WTC11 (cell line): ENCODE results near the gene UBAP2.

ENCODE experiments used
- EMX1 ChIP-seq: fragments of 250-450 bp; sonication (Bioruptor Pico); IDR thresholded peaks from 2 replicates; pipeline ENCODE4 v1.8.0; 2021; ENCODE audit warnings: mild to moderate bottlenecking
- SP1 ChIP-seq: sonication (generic); formaldehyde crosslinking; conservative IDR thresholded peaks from 2 replicates; pipeline ENCODE4 v1.8.1; 2022; ENCODE audit warnings: missing genetic modification reagents
- ZBTB21 ChIP-seq: sonication (generic); formaldehyde crosslinking; IDR thresholded peaks from 2 replicates; pipeline ENCODE4 v1.8.1; 2023; ENCODE audit warnings: mild to moderate bottlenecking, missing genetic modification reagents, borderline replicate concordance
- TF ChIP-seq, protein P1 (sequence below): fragments of 200-600 bp; IDR thresholded peaks from 2 replicates; pipeline ENCODE4 v1.8.0; 2022; ENCODE audit warnings: antibody characterized with exemption
- TF ChIP-seq, protein P2 (sequence below): sonication (generic); formaldehyde crosslinking; IDR thresholded peaks from 2 replicates; pipeline ENCODE4 v1.8.1; 2023; ENCODE audit warnings: mild to moderate bottlenecking, missing genetic modification reagents, moderate library complexity
- TF ChIP-seq, protein P3 (sequence below): sonication (generic); formaldehyde crosslinking; IDR thresholded peaks from 2 replicates; pipeline ENCODE4 v1.8.1; 2023; ENCODE audit warnings: mild to moderate bottlenecking, missing genetic modification reagents, borderline replicate concordance
- TF ChIP-seq, protein P4 (sequence below): sonication (generic); formaldehyde crosslinking; IDR thresholded peaks from 2 replicates; pipeline ENCODE4 v1.8.1; 2022; ENCODE audit warnings: mild to moderate bottlenecking, moderate library complexity, missing genetic modification reagents
- TF ChIP-seq, protein P5 (sequence below): sonication (generic); formaldehyde crosslinking; IDR thresholded peaks from 2 replicates; pipeline ENCODE4 v1.8.0; 2023; ENCODE audit warnings: missing genetic modification reagents

DNA sequence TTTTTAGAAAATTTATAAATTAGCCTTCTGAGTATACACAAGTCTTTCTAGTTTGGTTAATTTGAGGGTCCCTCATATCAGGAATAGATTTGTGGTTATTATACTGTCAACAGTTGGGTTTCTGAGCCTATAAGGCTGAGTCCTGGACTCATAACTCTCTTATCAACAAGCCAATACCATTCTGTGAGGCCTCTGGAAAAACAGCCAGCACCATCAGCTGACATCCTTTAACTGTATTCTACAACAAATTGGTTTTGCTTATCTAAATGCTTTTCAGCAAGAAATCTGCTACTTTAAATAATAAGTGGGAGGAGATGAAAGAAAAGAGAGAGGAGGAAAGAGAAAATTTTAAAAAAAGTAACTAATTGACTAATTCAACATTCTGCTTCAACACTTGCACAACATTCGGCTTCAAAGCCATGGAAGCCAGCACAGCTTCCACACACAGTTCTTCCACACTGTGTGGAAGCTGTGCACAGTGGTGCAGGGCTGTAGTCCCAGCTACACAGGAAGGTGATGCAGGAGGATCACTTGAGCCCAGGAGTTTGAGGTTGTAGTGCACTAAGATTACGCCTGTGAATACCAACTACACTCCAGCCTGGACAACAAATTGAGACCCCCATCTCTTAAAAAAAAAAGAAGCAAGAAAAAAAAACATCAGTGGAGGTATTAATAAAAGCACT, 84.5 kb downstream of the UBAP2 start:
- TF ChIP-seq, protein P1, sequence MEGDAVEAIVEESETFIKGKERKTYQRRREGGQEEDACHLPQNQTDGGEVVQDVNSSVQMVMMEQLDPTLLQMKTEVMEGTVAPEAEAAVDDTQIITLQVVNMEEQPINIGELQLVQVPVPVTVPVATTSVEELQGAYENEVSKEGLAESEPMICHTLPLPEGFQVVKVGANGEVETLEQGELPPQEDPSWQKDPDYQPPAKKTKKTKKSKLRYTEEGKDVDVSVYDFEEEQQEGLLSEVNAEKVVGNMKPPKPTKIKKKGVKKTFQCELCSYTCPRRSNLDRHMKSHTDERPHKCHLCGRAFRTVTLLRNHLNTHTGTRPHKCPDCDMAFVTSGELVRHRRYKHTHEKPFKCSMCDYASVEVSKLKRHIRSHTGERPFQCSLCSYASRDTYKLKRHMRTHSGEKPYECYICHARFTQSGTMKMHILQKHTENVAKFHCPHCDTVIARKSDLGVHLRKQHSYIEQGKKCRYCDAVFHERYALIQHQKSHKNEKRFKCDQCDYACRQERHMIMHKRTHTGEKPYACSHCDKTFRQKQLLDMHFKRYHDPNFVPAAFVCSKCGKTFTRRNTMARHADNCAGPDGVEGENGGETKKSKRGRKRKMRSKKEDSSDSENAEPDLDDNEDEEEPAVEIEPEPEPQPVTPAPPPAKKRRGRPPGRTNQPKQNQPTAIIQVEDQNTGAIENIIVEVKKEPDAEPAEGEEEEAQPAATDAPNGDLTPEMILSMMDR = no peak
- no peak for TF ChIP-seq ZBTB21 (CRISPR knock-in tag)
- TF ChIP-seq, protein P2, sequence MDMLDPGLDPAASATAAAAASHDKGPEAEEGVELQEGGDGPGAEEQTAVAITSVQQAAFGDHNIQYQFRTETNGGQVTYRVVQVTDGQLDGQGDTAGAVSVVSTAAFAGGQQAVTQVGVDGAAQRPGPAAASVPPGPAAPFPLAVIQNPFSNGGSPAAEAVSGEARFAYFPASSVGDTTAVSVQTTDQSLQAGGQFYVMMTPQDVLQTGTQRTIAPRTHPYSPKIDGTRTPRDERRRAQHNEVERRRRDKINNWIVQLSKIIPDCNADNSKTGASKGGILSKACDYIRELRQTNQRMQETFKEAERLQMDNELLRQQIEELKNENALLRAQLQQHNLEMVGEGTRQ = no peak
- no peak for TF ChIP-seq SP1 (CRISPR knock-in tag)
- TF ChIP-seq, protein P3, sequence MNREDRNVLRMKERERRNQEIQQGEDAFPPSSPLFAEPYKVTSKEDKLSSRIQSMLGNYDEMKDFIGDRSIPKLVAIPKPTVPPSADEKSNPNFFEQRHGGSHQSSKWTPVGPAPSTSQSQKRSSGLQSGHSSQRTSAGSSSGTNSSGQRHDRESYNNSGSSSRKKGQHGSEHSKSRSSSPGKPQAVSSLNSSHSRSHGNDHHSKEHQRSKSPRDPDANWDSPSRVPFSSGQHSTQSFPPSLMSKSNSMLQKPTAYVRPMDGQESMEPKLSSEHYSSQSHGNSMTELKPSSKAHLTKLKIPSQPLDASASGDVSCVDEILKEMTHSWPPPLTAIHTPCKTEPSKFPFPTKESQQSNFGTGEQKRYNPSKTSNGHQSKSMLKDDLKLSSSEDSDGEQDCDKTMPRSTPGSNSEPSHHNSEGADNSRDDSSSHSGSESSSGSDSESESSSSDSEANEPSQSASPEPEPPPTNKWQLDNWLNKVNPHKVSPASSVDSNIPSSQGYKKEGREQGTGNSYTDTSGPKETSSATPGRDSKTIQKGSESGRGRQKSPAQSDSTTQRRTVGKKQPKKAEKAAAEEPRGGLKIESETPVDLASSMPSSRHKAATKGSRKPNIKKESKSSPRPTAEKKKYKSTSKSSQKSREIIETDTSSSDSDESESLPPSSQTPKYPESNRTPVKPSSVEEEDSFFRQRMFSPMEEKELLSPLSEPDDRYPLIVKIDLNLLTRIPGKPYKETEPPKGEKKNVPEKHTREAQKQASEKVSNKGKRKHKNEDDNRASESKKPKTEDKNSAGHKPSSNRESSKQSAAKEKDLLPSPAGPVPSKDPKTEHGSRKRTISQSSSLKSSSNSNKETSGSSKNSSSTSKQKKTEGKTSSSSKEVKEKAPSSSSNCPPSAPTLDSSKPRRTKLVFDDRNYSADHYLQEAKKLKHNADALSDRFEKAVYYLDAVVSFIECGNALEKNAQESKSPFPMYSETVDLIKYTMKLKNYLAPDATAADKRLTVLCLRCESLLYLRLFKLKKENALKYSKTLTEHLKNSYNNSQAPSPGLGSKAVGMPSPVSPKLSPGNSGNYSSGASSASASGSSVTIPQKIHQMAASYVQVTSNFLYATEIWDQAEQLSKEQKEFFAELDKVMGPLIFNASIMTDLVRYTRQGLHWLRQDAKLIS (CRISPR knock-in tag) = no peak
- no peak for TF ChIP-seq EMX1 (CRISPR knock-in tag)
- TF ChIP-seq, protein P4, sequence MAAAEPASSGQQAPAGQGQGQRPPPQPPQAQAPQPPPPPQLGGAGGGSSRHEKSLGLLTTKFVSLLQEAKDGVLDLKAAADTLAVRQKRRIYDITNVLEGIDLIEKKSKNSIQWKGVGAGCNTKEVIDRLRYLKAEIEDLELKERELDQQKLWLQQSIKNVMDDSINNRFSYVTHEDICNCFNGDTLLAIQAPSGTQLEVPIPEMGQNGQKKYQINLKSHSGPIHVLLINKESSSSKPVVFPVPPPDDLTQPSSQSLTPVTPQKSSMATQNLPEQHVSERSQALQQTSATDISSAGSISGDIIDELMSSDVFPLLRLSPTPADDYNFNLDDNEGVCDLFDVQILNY (CRISPR knock-in tag) = no peak
- TF ChIP-seq, protein P5, sequence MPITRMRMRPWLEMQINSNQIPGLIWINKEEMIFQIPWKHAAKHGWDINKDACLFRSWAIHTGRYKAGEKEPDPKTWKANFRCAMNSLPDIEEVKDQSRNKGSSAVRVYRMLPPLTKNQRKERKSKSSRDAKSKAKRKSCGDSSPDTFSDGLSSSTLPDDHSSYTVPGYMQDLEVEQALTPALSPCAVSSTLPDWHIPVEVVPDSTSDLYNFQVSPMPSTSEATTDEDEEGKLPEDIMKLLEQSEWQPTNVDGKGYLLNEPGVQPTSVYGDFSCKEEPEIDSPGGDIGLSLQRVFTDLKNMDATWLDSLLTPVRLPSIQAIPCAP (CRISPR knock-in tag) = no peak
